ENCODE data around the gene TRPV6. TPM values are rescaled to one million over a fixed set of nuclear protein-coding genes. Genes with fewer than 3 reads are reported as not detected.

TRPV6 gene
- total RNA-seq, 3 donors from 2014 or later (not counting 1 experiment from before 2014, with no cell fraction given): not detected

DNA sequence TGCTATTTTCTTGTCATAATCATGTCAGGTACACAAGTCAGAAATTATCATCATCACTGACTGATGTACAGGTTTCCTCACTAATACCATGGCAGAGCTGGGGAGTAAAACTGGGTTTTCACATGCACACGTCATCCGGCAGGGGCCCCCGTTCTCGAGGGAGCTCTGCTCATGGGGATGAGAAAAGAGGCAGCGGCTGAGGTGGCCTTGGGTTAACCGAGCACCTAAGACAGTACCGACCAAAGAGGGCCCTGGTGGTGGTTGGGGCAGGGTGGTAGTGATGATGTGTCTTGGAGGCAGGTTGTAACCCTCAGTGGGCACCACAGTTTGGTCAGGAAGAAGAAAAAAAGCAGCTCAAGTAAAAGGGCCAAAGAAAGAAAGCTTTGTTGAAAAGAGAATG, 12.1 kb upstream of the TRPV6 start:
- H3K4me1 Mint-ChIP-seq: no peaks in the 10 kb centered on the region
- H3K36me3 ChIP-seq (ENCODE audit: control insufficient read depth, insufficient read depth, low read length): no peaks in the 10 kb centered on the region
- H3K27ac ChIP-seq (ENCODE audit: low read length): no peak overlapping the region
- H3K27me3 ChIP-seq (ENCODE audit: control insufficient read depth, insufficient read depth, low read length): no peaks in the 10 kb centered on the region
- ATAC-seq (no peak), DNase-seq (no peak)
- WGBS (ENCODE audit: insufficient coverage): 94% methylated on average over 7 of the region's 7 CpGs
- intact Hi-C loops (cut with micrococcal nuclease): no loop called here
- no peak overlapping the region for H3K4me3 ChIP-seq (ENCODE audit: low read length)
- TF ChIP-seq, protein P1, sequence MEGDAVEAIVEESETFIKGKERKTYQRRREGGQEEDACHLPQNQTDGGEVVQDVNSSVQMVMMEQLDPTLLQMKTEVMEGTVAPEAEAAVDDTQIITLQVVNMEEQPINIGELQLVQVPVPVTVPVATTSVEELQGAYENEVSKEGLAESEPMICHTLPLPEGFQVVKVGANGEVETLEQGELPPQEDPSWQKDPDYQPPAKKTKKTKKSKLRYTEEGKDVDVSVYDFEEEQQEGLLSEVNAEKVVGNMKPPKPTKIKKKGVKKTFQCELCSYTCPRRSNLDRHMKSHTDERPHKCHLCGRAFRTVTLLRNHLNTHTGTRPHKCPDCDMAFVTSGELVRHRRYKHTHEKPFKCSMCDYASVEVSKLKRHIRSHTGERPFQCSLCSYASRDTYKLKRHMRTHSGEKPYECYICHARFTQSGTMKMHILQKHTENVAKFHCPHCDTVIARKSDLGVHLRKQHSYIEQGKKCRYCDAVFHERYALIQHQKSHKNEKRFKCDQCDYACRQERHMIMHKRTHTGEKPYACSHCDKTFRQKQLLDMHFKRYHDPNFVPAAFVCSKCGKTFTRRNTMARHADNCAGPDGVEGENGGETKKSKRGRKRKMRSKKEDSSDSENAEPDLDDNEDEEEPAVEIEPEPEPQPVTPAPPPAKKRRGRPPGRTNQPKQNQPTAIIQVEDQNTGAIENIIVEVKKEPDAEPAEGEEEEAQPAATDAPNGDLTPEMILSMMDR (IDR thresholded peaks at IDR 0.05): no peak
- H3K36me3 Mint-ChIP-seq: no peaks in the 10 kb centered on the region
- H3K4me3 Mint-ChIP-seq: no peak overlapping the region
- H3K4me1 ChIP-seq (ENCODE audit: control insufficient read depth, insufficient read depth, low read length): no peaks in the 10 kb centered on the region
- H3K27me3 Mint-ChIP-seq (ENCODE audit: low read depth in 2 of 2): peaks cover 0 to 20% of the 10 kb centered on the region in 2 donors
- H3K9me3 Mint-ChIP-seq: no peaks in the 10 kb centered on the region
- no peak overlapping the region for H3K27ac Mint-ChIP-seq
- H3K9me3 ChIP-seq (ENCODE audit: control insufficient read depth, insufficient read depth, low read length): no peaks in the 10 kb centered on the region

DNA sequence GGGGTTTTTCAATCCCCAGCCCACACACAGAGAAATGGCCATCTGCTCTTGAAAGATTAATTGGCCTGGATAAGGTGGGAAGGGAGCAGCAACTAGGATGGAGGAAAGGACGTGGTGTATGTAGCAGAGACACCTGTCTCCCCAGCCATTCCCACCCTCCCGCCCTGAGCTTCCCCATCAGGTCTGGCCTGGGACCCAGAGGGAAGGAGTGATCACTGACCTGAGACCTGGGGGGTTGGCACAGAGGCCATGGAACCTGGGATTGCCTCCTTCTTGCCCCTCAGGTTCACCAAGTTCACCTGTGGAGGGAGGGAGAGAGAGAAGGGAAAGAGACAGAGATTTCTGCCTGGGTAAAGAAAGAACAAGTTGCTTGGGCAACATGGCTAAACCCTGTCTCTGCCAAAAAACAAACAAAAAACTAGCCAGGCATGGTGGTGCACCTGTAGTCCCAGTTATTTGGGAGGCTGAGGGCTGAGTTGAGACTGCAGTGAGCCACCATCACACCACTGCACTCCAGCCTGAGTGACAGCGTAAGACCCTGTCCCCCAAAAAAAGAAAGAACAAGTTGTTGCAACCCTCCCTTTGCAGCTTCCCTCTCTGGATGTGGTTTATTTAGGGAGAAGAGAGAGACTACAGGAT, 11.3 kb upstream of the TRPV6 start:
- TF ChIP-seq, protein P1 (IDR thresholded peaks at IDR 0.05): no peak
- H3K4me3 Mint-ChIP-seq: no peak overlapping the region
- peaks cover 0 to 20% of the 10 kb centered on the region in 2 donors for H3K27me3 Mint-ChIP-seq (ENCODE audit: low read depth in 2 of 2)
- Histone ChIP-seq H3K9me3 (ENCODE audit: control insufficient read depth, insufficient read depth, low read length) (no peaks in the 10 kb centered on the region), H3K36me3 (ENCODE audit: control insufficient read depth, insufficient read depth, low read length) (no peaks in the 10 kb centered on the region), H3K27me3 (ENCODE audit: control insufficient read depth, insufficient read depth, low read length) (no peaks in the 10 kb centered on the region), H3K27ac (ENCODE audit: low read length) (no peak overlapping the region), H3K4me3 (ENCODE audit: low read length) (no peak overlapping the region), H3K4me1 (ENCODE audit: control insufficient read depth, insufficient read depth, low read length) (no peaks in the 10 kb centered on the region)
- no peak overlapping the region for H3K27ac Mint-ChIP-seq
- no peaks in the 10 kb centered on the region for H3K9me3 Mint-ChIP-seq
- ATAC-seq (no peak), DNase-seq (no peak)
- H3K36me3 Mint-ChIP-seq: no peaks in the 10 kb centered on the region
- H3K4me1 Mint-ChIP-seq: no peaks in the 10 kb centered on the region
- intact Hi-C loops (cut with micrococcal nuclease): no loop called here
- WGBS (ENCODE audit: insufficient coverage): 80% methylated on average over 2 of the region's 3 CpGs

DNA sequence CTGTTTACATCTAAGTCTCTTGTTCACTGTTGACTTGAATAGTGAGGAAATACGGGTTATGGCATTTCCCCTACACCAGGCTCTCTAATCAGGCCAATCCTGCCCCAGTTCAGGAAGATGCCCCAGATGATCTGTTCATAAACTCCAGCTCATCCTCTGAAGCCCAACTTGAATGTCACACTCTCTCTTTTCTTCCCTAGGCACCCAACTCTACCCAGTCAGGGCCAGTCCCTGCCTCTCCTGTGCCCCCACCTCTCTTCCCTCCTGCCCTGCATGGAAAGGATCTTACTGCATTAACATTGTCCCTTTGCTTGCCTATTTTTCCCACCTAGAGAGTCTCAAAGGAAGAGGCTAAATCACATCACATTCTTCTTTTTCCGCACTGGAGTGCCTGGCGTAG, 10.6 kb upstream of the TRPV6 start:
- Histone ChIP-seq H3K36me3 (ENCODE audit: control insufficient read depth, insufficient read depth, low read length) (no peaks in the 10 kb centered on the region), H3K4me3 (ENCODE audit: low read length) (no peak overlapping the region), H3K27me3 (ENCODE audit: control insufficient read depth, insufficient read depth, low read length) (no peaks in the 10 kb centered on the region), H3K27ac (ENCODE audit: low read length) (no peak overlapping the region), H3K4me1 (ENCODE audit: control insufficient read depth, insufficient read depth, low read length) (no peaks in the 10 kb centered on the region), H3K9me3 (ENCODE audit: control insufficient read depth, insufficient read depth, low read length) (no peaks in the 10 kb centered on the region)
- Mint-ChIP-seq H3K9me3 (no peaks in the 10 kb centered on the region), H3K36me3 (no peaks in the 10 kb centered on the region), H3K27me3 (ENCODE audit: low read depth in 2 of 2) (peaks cover 0 to 15% of the 10 kb centered on the region in 2 donors), H3K27ac (no peak overlapping the region), H3K4me1 (no peaks in the 10 kb centered on the region), H3K4me3 (no peak overlapping the region)
- TF ChIP-seq, protein P1 (IDR thresholded peaks at IDR 0.05): no peak
- intact Hi-C loops (cut with micrococcal nuclease): no loop called here
- WGBS (ENCODE audit: insufficient coverage): 97% methylated on average over 3 of the region's 3 CpGs
- ATAC-seq: no peak
- DNase-seq: no peak

All from natural killer cell (primary cell).